HCT116 (cell line): Measurements from ENCODE around the gene CHAD. TPM values are rescaled to one million over a fixed set of nuclear protein-coding genes. Genes with fewer than 3 reads are reported as not detected.

Experiments
- ATAC-seq: fragments of 200-7000 bp; cut with Tn5 transposase; 2 replicates; pipeline ENCODE4 v1.9.1; 2020; ENCODE audit warnings: mild to moderate bottlenecking, moderate library complexity
- BruUV-seq: library from RNA; stranded (reverse); fragments of 400-500 nt; replicated peaks from 2 replicates; lab custom pipeline; 2021; lab: Mats Ljungman, UMichigan
- CTCF ChIA-PET: fragments of 300-600 bp; sonication (Branson Sonifier 250); formaldehyde crosslinking; loops from one replicate; lab custom pipeline; 2021; ENCODE audit warnings: antibody characterized with exemption; lab: Charles Lee
- POLR2A ChIA-PET: fragments of 300-600, 350-600 bp; sonication (Branson Sonifier 250); formaldehyde crosslinking; loops from one replicate; lab custom pipeline; 2021; ENCODE audit warnings: antibody characterized with exemption; lab: Charles Lee
- RAD21 ChIA-PET, 2 experiments: fragments of 300-600 bp; sonication (Branson Sonifier 250); formaldehyde crosslinking; loops; one replicate each; lab custom pipeline; 2023; ENCODE audit warnings: low total read pairs in 2 of 2; ENCODE audit not compliant: uncharacterized antibody in 2 of 2, unreplicated experiment in 2 of 2, low non-redundant PET in 1 of 2; lab: Charles Lee
- DNase-seq: peaks from one replicate; pipeline ENCODE4 v3.0.0-alpha.2; 2010; ENCODE audit warnings: low read depth, low spot score
- H2AFZ ChIP-seq: fragments of 200-600 bp; shearing (Covaris generic), sonication (generic); 2 replicates; pipeline ENCODE4 v1.6.1; 2017; ENCODE audit warnings: low read depth, mixed run types, mixed read lengths, antibody characterized with exemption, low read length; ENCODE audit not compliant: poor library complexity, severe bottlenecking
- H3K27ac ChIP-seq: 2 replicates; pipeline ENCODE4 v1.5.1; 2012; ENCODE audit warnings: low read depth, low read length
- H3K27me3 ChIP-seq: fragments of 200-600 bp; sonication (generic); 2 replicates; pipeline ENCODE4 v1.6.1; 2016; ENCODE audit warnings: mixed run types, low read length, mixed read lengths; ENCODE audit not compliant: insufficient read depth
- H3K36me3 ChIP-seq, 2 experiments: fragments of 200-500 bp in 1 of 2; fragments of 200-600 bp in 1 of 2; sonication (Bioruptor generic) in 1 of 2; sonication (generic) in 1 of 2; 2 replicates each; pipeline versions ENCODE4 v1.5.1 to v1.6.1; 2014 to 2016; ENCODE audit warnings: low read length in 2 of 2, inconsistent platforms in 1 of 2, mixed read lengths in 1 of 2, mixed run types in 1 of 2; ENCODE audit not compliant: insufficient read depth in 2 of 2, control insufficient read depth in 1 of 2
- H3K4me1 ChIP-seq, 2 experiments: fragments of 200-600 bp in 1 of 2; sonication (generic) in 1 of 2; 2 replicates each; pipeline versions ENCODE4 v1.5.1 to v1.6.1; 2012 to 2017; ENCODE audit warnings: low read length in 2 of 2, inconsistent platforms in 1 of 2, mild to moderate bottlenecking in 1 of 2, mixed read lengths in 1 of 2, mixed run types in 1 of 2, moderate library complexity in 1 of 2; ENCODE audit not compliant: insufficient read depth in 2 of 2, control insufficient read depth in 1 of 2
- H3K4me2 ChIP-seq: fragments of 200-600 bp; sonication (generic); 2 replicates; pipeline ENCODE4 v1.6.1; 2017; ENCODE audit warnings: mixed run types, low read length, mixed read lengths
- H3K4me3 ChIP-seq, 2 experiments: fragments of 200-600 bp in 1 of 2; sonication (generic) in 1 of 2; replicated peaks in 1 of 2; 2 replicates each; pipeline ENCODE4 v1.5.1; 2011 to 2016; ENCODE audit warnings: low read length in 2 of 2, control low read depth in 1 of 2, low read depth in 1 of 2, mild to moderate bottlenecking in 1 of 2, mixed read lengths in 1 of 2, mixed run types in 1 of 2
- H3K79me2 ChIP-seq: fragments of 200-600 bp; sonication (generic); 2 replicates; pipeline ENCODE4 v1.6.1; 2017; ENCODE audit warnings: mild to moderate bottlenecking, mixed run types, low read length, moderate library complexity, mixed read lengths; ENCODE audit not compliant: insufficient read depth
- H3K9ac ChIP-seq: fragments of 200-600 bp; sonication (generic); 2 replicates; pipeline ENCODE4 v1.6.1; 2016; ENCODE audit warnings: low read length, mixed read lengths
- H3K9me2 ChIP-seq: fragments of 200-600 bp; sonication (generic), shearing (Covaris generic); 2 replicates; pipeline ENCODE4 v1.6.1; 2017; ENCODE audit warnings: mixed run types, mild to moderate bottlenecking, moderate library complexity; ENCODE audit not compliant: insufficient read depth
- H3K9me3 ChIP-seq, 2 experiments: fragments of 200-500 bp in 1 of 2; fragments of 200-600 bp in 1 of 2; sonication (Bioruptor generic) in 1 of 2; sonication (generic) in 1 of 2; 2 replicates each; pipeline ENCODE4 v1.6.1; 2014 to 2017; ENCODE audit warnings: low read length in 2 of 2, mixed read lengths in 2 of 2, inconsistent platforms in 1 of 2, low read depth in 1 of 2, mild to moderate bottlenecking in 1 of 2, mixed run types in 1 of 2, moderate library complexity in 1 of 2; ENCODE audit not compliant: control insufficient read depth in 1 of 2, insufficient read depth in 1 of 2
- H4K20me1 ChIP-seq: fragments of 200-600 bp; sonication (generic), shearing (Covaris generic); 2 replicates; pipeline ENCODE4 v1.6.1; 2017; ENCODE audit warnings: mixed run types, mild to moderate bottlenecking, moderate library complexity; ENCODE audit not compliant: insufficient read depth
- ATF3 ChIP-seq: IDR thresholded peaks from 2 replicates; pipeline ENCODE4 v1.6.1; 2012
- CBX3 ChIP-seq: IDR thresholded peaks from 2 replicates; pipeline ENCODE4 v1.6.1; 2012; ENCODE audit warnings: low read depth
- CEBPB ChIP-seq: IDR thresholded peaks from 2 replicates; pipeline ENCODE4 v1.6.1; 2012; ENCODE audit warnings: low read depth
- EGR1 ChIP-seq: IDR thresholded peaks from 2 replicates; pipeline ENCODE4 v1.6.1; 2012; ENCODE audit warnings: low read depth
- ELF1 ChIP-seq: IDR thresholded peaks from 2 replicates; pipeline ENCODE4 v1.6.1; 2012; ENCODE audit warnings: low read depth, borderline replicate concordance
- EZH2 ChIP-seq: fragments of 200-600 bp; sonication (generic); IDR thresholded peaks from 2 replicates; pipeline ENCODE4 v1.6.1; 2017; ENCODE audit warnings: antibody characterized with exemption, mixed run types
- EZH2phosphoT487 ChIP-seq: fragments of 200-600 bp; IDR thresholded peaks from 2 replicates; pipeline ENCODE4 v1.6.1; 2018; ENCODE audit warnings: antibody characterized with exemption, borderline replicate concordance
- FOSL1 ChIP-seq: IDR thresholded peaks from 2 replicates; pipeline ENCODE4 v1.6.1; 2012; ENCODE audit warnings: low read depth
- JUND ChIP-seq: IDR thresholded peaks from 2 replicates; pipeline ENCODE4 v1.6.1; 2012
- MAX ChIP-seq: IDR thresholded peaks from 2 replicates; pipeline ENCODE4 v1.6.1; 2012
- POLR2A ChIP-seq: IDR thresholded peaks from 2 replicates; pipeline ENCODE4 v1.7.0; 2011; ENCODE audit warnings: borderline replicate concordance; ENCODE audit not compliant: insufficient read depth, insufficient read length; ENCODE audit errors: extremely low read depth
- POLR2AphosphoS5 ChIP-seq: IDR thresholded peaks from 2 replicates; pipeline ENCODE4 v1.6.1; 2011; ENCODE audit warnings: mild to moderate bottlenecking, low read depth, low read length, moderate library complexity
- RAD21 ChIP-seq: IDR thresholded peaks from 2 replicates; pipeline ENCODE4 v1.6.1; 2012; ENCODE audit warnings: low read depth, mild to moderate bottlenecking
- SP1 ChIP-seq: IDR thresholded peaks from 2 replicates; pipeline ENCODE4 v1.6.1; 2012; ENCODE audit warnings: low read depth
- SRF ChIP-seq: IDR thresholded peaks from 2 replicates; pipeline ENCODE4 v1.6.1; 2012; ENCODE audit warnings: low read depth
- TCF7L2 ChIP-seq: IDR thresholded peaks from 2 replicates; pipeline ENCODE4 v1.7.0; 2011; ENCODE audit warnings: borderline replicate concordance, inconsistent platforms; ENCODE audit not compliant: insufficient read depth, insufficient read length; ENCODE audit errors: extremely low read depth
- YY1 ChIP-seq: IDR thresholded peaks from 2 replicates; pipeline ENCODE4 v1.6.1; 2011; ENCODE audit warnings: low read length, low read depth, moderate library complexity, mild to moderate bottlenecking; ENCODE audit not compliant: insufficient replicate concordance; ENCODE audit errors: extremely low read depth
- ZBTB33 ChIP-seq: IDR thresholded peaks from 2 replicates; pipeline ENCODE4 v1.6.1; 2011; ENCODE audit warnings: mild to moderate bottlenecking, low read length, moderate library complexity; ENCODE audit not compliant: insufficient replicate concordance; ENCODE audit errors: extremely low read depth
- ZFX ChIP-seq: fragments of 450-650 bp; IDR thresholded peaks from 2 replicates; pipeline ENCODE4 v1.6.1; 2017
- intact Hi-C: fragments of 100-400 bp; cut with micrococcal nuclease; formaldehyde crosslinking; loops from 2 replicates; pipeline ENCODE4 v1.10.0; 2022
- total RNA-seq: library from RNA; stranded (reverse); gene quantifications from one replicate; pipeline ENCODE4 v1.2.1, GENCODE V29; 2021; ENCODE audit not compliant: unreplicated experiment

CHAD gene
- total RNA-seq, 1 experiment from 2014 or later: not detected

- H3K9me3 ChIP-seq: no peaks in the 10 kb centered on the region
- POLR2A ChIA-PET: interaction anchor here (1.2 kb wide), 1 partner anchor 207 kb away, joined by 3 read pairs; no protein-coding TSS in a partner anchor
- no peak for TF ChIP-seq ELF1
- TF ChIP-seq SRF: no peak
- TF ChIP-seq, all 23 proteins: peak for 0
- Histone ChIP-seq H3K9me2 (no peaks in the 10 kb centered on the region), H3K9ac (no peak overlapping the region), H3K4me2 (no peak overlapping the region), H3K36me3 (no peaks in the 10 kb centered on the region), H3K4me1 (peaks cover 10 to 12% of the 10 kb centered on the region in 2 experiments), H3K79me2 (no peaks in the 10 kb centered on the region), H3K4me3 (no peak overlapping the region), H3K27me3 (no peaks in the 10 kb centered on the region), H4K20me1 (no peaks in the 10 kb centered on the region), H3K27ac (no peak overlapping the region), H2AFZ (no peak overlapping the region)
- ATAC-seq: no peak
- ChIA-PET CTCF (interaction anchor here (1.0 to 2.7 kb wide), 5 partner anchors 10 to 31 kb away, joined by 3 to 10 read pairs (median 4); no protein-coding TSS in a partner anchor), RAD21 (no interaction called here)
- intact Hi-C loops: no loop called here
- no peak for DNase-seq
- BruUV-seq: no TSS peak
These were observed 33.8 kb upstream of the CHAD start for GRCh38 chr17:50502301-50502990.

DNA sequence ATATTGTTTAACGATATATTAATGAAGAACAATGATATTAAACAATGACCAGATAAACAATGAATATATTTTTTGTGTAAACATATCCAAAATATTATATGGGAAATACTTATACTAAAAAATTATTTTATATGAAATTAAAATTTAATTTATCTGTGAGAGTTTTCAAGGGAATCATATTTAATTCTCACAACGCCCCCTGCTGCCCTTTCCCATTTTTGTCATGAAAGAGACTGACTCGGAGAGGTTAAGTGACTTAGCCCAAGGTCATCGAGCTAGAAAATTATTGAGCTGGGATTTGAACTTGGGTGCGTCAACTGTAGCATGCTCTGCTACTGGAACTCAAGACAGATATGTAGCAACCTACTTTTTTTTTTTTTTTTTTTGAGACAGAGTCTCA, 32.4 kb upstream of the CHAD start:
- H3K9me3 ChIP-seq: no peaks in the 10 kb centered on the region
- CTCF ChIA-PET: interaction anchor here (0.7 to 2.7 kb wide), 21 partner anchors 8 to 301 kb away, joined by 3 to 12 read pairs (median 4); partner anchors contain the start of genes EPN3 and SPATA20
- H2AFZ ChIP-seq: no peak overlapping the region
- no peak overlapping the region for H3K4me2 ChIP-seq
- no peak overlapping the region for H3K27ac ChIP-seq
- DNase-seq (peak; percentile 50), ATAC-seq (peak; percentile 31; the same call in 1 of the 2 replicates)
- no peaks in the 10 kb centered on the region for H4K20me1 ChIP-seq
- no peaks in the 10 kb centered on the region for H3K79me2 ChIP-seq
- POLR2A ChIA-PET: interaction anchor here (0.6 kb wide), 1 partner anchor 14 kb away, joined by 3 read pairs; no protein-coding TSS in a partner anchor
- H3K4me3 ChIP-seq: no peak overlapping the region
- no peak overlapping the region for H3K9ac ChIP-seq
- no peaks in the 10 kb centered on the region for H3K36me3 ChIP-seq
- no peaks in the 10 kb centered on the region for H3K9me2 ChIP-seq
- RAD21 ChIA-PET: interaction anchor here in 1 of 2 experiments (1.5 kb wide), 1 partner anchor 301 kb away, joined by 3 read pairs; no protein-coding TSS in a partner anchor
- intact Hi-C loops: no loop called here
- peaks cover 11 to 19% of the 10 kb centered on the region in 2 experiments for H3K4me1 ChIP-seq
- no TSS peak for BruUV-seq
- H3K27me3 ChIP-seq: no peaks in the 10 kb centered on the region
- no peak for TF ChIP-seq CBX3
- no peak for TF ChIP-seq SRF
- TF ChIP-seq RAD21: peak; percentile 68
- no peak for TF ChIP-seq ZBTB33
- no peak for TF ChIP-seq EGR1
- no peak for TF ChIP-seq JUND
- TF ChIP-seq POLR2AphosphoS5: no peak
- TF ChIP-seq ZFX: no peak
- no peak for TF ChIP-seq YY1
- TF ChIP-seq SP1: 0 out of 2 replicates have a peak, but pooled peaks have one; percentile 11
- no peak for TF ChIP-seq TCF7L2
- TF ChIP-seq ELF1: no peak
- TF ChIP-seq ATF3: no peak
- TF ChIP-seq EZH2phosphoT487: no peak
- TF ChIP-seq MAX: no peak
- TF ChIP-seq POLR2A: no peak
- TF ChIP-seq EZH2: no peak
- TF ChIP-seq CEBPB: no peak
- no peak for TF ChIP-seq FOSL1
